Stimulated activated CD8-positive, alpha-beta memory T cell treated with anti-CD3 and anti-CD28 coated beads, Interleukin-7, amount 100 ng/mL, for 1 hour (primary cell): ENCODE results near the gene DAP3.

ENCODE experiments used
- DNase-seq, 2 donors: peaks; one replicate each; pipeline ENCODE4 v3.0.0-alpha.2; 2020; ENCODE audit warnings: low read depth in 2 of 2

DAP3 gene

GRCh38 chr1:155776414-155776813, 87.5 kb downstream of the DAP3 start:
- no peak for DNase-seq

GRCh38 chr1:155777582-155777981, 88.7 kb downstream of the DAP3 start:
- DNase-seq: no peak
